Activated T-helper 9 cell treated with anti-CD3 and anti-CD28 coated beads, Interleukin-2, amount 50 U/mL, for 16 hours (primary cell): ENCODE data around the gene CEP162.
"Not testable (repeated sequence)": the region's sequence is repeated elsewhere in the genome, so short reads cannot be mapped to it uniquely, and the experiment has no call there.

Source experiments
- DNase-seq: peaks from one replicate; pipeline ENCODE4 v3.0.0-alpha.2; 2020; ENCODE audit warnings: low read depth

CEP162 gene

GRCh38 chr6:84086545-84087429 is 140.7 kb downstream of the CEP162 start:
- DNase-seq, result no peak

- DNase-seq, result no peak
These were observed 141.4 kb downstream of the CEP162 start for GRCh38 chr6:84086056-84086455.

- not testable (repeated sequence) for DNase-seq
These were observed 142.7 kb downstream of the CEP162 start for GRCh38 chr6:84084705-84085104.

- no peak for DNase-seq
These were observed 144.7 kb downstream of the CEP162 start for GRCh38 chr6:84082689-84083265.

GRCh38 chr6:84081222-84081621 is 146.2 kb downstream of the CEP162 start:
- DNase-seq, result no peak

- no peak for DNase-seq
These were observed 149.1 kb downstream of the CEP162 start for GRCh38 chr6:84078335-84078734.

- DNase-seq, result no peak
These were observed 149.8 kb downstream of the CEP162 start for GRCh38 chr6:84077645-84078044.

GRCh38 chr6:84074988-84075781 is 152.3 kb downstream of the CEP162 start:
- DNase-seq, result no peak
